Measurements from ENCODE around the gene EXOSC6.
"Not testable (repeated sequence)": the region's sequence is repeated elsewhere in the genome, so short reads cannot be mapped to it uniquely, and the experiment has no call there.

EXOSC6 gene

GRCh38 chr16:70269471-70269870 is 17.7 kb upstream of the EXOSC6 start:
- DNase-seq (ENCODE audit: extremely low spot score): no peak
- CTCF ChIA-PET: interaction anchor here (0.5 to 1.3 kb wide), 4 partner anchors 11 to 16 kb away, joined by 3 read pairs; no protein-coding TSS in a partner anchor
- POLR2A ChIA-PET: no interaction called here
- TF ChIP-seq CTCF (IDR thresholded peaks at IDR 0.05; ENCODE audit: control extremely low read depth, extremely low read depth, low read depth, missing control alignments): no peak

GRCh38 chr16:70267922-70268321 is 16.2 kb upstream of the EXOSC6 start:
- POLR2A ChIA-PET; DNase-seq (ENCODE audit: extremely low spot score): not testable (repeated sequence)
- CTCF ChIA-PET: interaction anchor here (0.8 to 2.8 kb wide), 16 partner anchors 9 to 209 kb away, joined by 3 to 12 read pairs (median 5); partner anchors contain the start of genes AARS1, DDX19B and EXOSC6

GRCh38 chr16:70267516-70267915 is 15.8 kb upstream of the EXOSC6 start:
- CTCF ChIA-PET: interaction anchor here (0.8 to 2.8 kb wide), 16 partner anchors 9 to 210 kb away, joined by 3 to 12 read pairs (median 5); partner anchors contain the start of genes AARS1, DDX19B and EXOSC6
- POLR2A ChIA-PET: interaction anchor here (0.6 kb wide), 1 partner anchor 18 kb away, joined by 3 read pairs; no protein-coding TSS in a partner anchor
- peak; percentile 34 for TF ChIP-seq CTCF (IDR thresholded peaks at IDR 0.05; ENCODE audit: control extremely low read depth, extremely low read depth, low read depth, missing control alignments)
- DNase-seq (ENCODE audit: extremely low spot score): no peak

GRCh38 chr16:70259903-70260302 is 8.2 kb upstream of the EXOSC6 start:
- CTCF ChIA-PET: interaction anchor here (2.2 to 5.7 kb wide), 2 partner anchors 7 to 8 kb away, joined by 11 to 38 read pairs; partner anchors contain the start of gene EXOSC6
- POLR2A ChIA-PET: interaction anchor here (1.3 kb wide), 1 partner anchor 9 kb away, joined by 3 read pairs; the partner anchor contains the start of gene EXOSC6
- not testable (repeated sequence) for DNase-seq (ENCODE audit: extremely low spot score)

- CTCF ChIA-PET: interaction anchor here (2.2 kb wide), 1 partner anchor 9 kb away, joined by 11 read pairs; no protein-coding TSS in a partner anchor
These were observed 7.2 kb upstream of the EXOSC6 start for GRCh38 chr16:70258946-70259345.

GRCh38 chr16:70258065-70258464 is 6.3 kb upstream of the EXOSC6 start:
- DNase-seq (ENCODE audit: extremely low spot score): no peak
- no peak for TF ChIP-seq CTCF (IDR thresholded peaks at IDR 0.05; ENCODE audit: control extremely low read depth, extremely low read depth, low read depth, missing control alignments)
- ChIA-PET CTCF (interaction anchor here (0.6 to 2.2 kb wide), 2 partner anchors 9 to 12 kb away, joined by 3 to 11 read pairs; no protein-coding TSS in a partner anchor), POLR2A (no interaction called here)

More at GRCh38 chr16:70258946-70259345, 7.2 kb upstream of the EXOSC6 start:
- no peak for TF ChIP-seq CTCF (IDR thresholded peaks at IDR 0.05; ENCODE audit: control extremely low read depth, extremely low read depth, low read depth, missing control alignments)
- POLR2A ChIA-PET: no interaction called here
- DNase-seq (ENCODE audit: extremely low spot score): no peak

- DNase-seq (ENCODE audit: extremely low spot score): no peak
- CTCF ChIA-PET: interaction anchor here (2.1 kb wide), 1 partner anchor 10 kb away, joined by 7 read pairs; no protein-coding TSS in a partner anchor
- no peak for TF ChIP-seq CTCF (IDR thresholded peaks at IDR 0.05; ENCODE audit: control extremely low read depth, extremely low read depth, low read depth, missing control alignments)
- POLR2A ChIA-PET: no interaction called here
These were observed 5.7 kb upstream of the EXOSC6 start for GRCh38 chr16:70257391-70257790.
